Left renal pelvis (tissue), 4 donors: ENCODE data around the gene HELT. TPM values are rescaled to one million over a fixed set of nuclear protein-coding genes. Genes with fewer than 3 reads are reported as not detected.
"Not testable (repeated sequence)": the region's sequence is repeated elsewhere in the genome, so short reads cannot be mapped to it uniquely, and the experiment has no call there.

ENCODE experiments used
- DNase-seq, 4 donors: peaks; one replicate each; pipeline ENCODE4 v3.0.0-alpha.2; 2013; ENCODE audit warnings: low read depth in 4 of 4, low spot score in 3 of 4
- polyA plus RNA-seq, 4 donors: library from polyadenylated mRNA; unstranded; fragments of 120-200 nt; gene quantifications; one replicate each; pipeline ENCODE4 v1.2.1, GENCODE V29; 2013; ENCODE audit not compliant: insufficient read length in 4 of 4

The HELT gene
- polyA plus RNA-seq, 4 donors: not detected

- no peak for DNase-seq
These were observed 17.0 kb downstream of the HELT start for GRCh38 chr4:185035284-185035683.

- DNase-seq: no peak
These were observed 17.7 kb downstream of the HELT start for GRCh38 chr4:185036019-185036418.

- no peak for DNase-seq
These were observed 18.6 kb downstream of the HELT start for GRCh38 chr4:185036842-185037241.

GRCh38 chr4:185039508-185040273 lies 21.4 kb downstream of the HELT start:
- DNase-seq: no peak

- DNase-seq: no peak
These were observed 22.2 kb downstream of the HELT start for GRCh38 chr4:185040523-185040922.

- not testable (repeated sequence) for DNase-seq
These were observed 32.0 kb downstream of the HELT start for GRCh38 chr4:185050286-185050685.

- DNase-seq: not testable (repeated sequence)
These were observed 33.0 kb downstream of the HELT start for GRCh38 chr4:185051283-185051682.

- DNase-seq: no peak
These were observed 35.5 kb downstream of the HELT start for GRCh38 chr4:185053746-185054145.

- DNase-seq: no peak
These were observed 36.0 kb downstream of the HELT start for GRCh38 chr4:185054272-185054671.

GRCh38 chr4:185054886-185055285 lies 36.6 kb downstream of the HELT start:
- no peak for DNase-seq

GRCh38 chr4:185061610-185062009 lies 43.3 kb downstream of the HELT start:
- DNase-seq: no peak

- no peak for DNase-seq
These were observed 44.3 kb downstream of the HELT start for GRCh38 chr4:185062606-185063005.

GRCh38 chr4:185066179-185066578 lies 47.9 kb downstream of the HELT start:
- DNase-seq: no peak

- no peak for DNase-seq
These were observed 50.5 kb downstream of the HELT start for GRCh38 chr4:185068837-185069236.

Other genes starting within 250 kb of the HELT start
- 10 to 100 TPM; 28.8 to 60.1 (median 55.6) TPM for gene ACSL1, start 192.5 kb upstream of the HELT start, polyA plus RNA-seq
- gene SLC25A4, start 124.8 kb downstream of the HELT start, polyA plus RNA-seq: 10 to 100 TPM; 16.7 to 47.3 (median 43.7) TPM
- gene CFAP97, start 185.5 kb downstream of the HELT start, polyA plus RNA-seq: 10 to 100 TPM; 41.4 to 62.1 (median 47.4) TPM
- gene SNX25, start 191.1 kb downstream of the HELT start, polyA plus RNA-seq: 10 to 100 TPM; 15.4 to 25.5 (median 24.3) TPM